CD4-positive, alpha-beta T cell treated with Interleukin-4 for 4 hours (primary cell): ENCODE results near the gene PNISR.
A peak's percentile ranks its signal among the peaks of the same experiment; 100 is the strongest.
"Not testable (repeated sequence)": the region's sequence is repeated elsewhere in the genome, so short reads cannot be mapped to it uniquely, and the experiment has no call there.

Experiments
- DNase-seq: peaks from one replicate; pipeline ENCODE4 v3.0.0-alpha.2; 2020

The PNISR gene, protein sequence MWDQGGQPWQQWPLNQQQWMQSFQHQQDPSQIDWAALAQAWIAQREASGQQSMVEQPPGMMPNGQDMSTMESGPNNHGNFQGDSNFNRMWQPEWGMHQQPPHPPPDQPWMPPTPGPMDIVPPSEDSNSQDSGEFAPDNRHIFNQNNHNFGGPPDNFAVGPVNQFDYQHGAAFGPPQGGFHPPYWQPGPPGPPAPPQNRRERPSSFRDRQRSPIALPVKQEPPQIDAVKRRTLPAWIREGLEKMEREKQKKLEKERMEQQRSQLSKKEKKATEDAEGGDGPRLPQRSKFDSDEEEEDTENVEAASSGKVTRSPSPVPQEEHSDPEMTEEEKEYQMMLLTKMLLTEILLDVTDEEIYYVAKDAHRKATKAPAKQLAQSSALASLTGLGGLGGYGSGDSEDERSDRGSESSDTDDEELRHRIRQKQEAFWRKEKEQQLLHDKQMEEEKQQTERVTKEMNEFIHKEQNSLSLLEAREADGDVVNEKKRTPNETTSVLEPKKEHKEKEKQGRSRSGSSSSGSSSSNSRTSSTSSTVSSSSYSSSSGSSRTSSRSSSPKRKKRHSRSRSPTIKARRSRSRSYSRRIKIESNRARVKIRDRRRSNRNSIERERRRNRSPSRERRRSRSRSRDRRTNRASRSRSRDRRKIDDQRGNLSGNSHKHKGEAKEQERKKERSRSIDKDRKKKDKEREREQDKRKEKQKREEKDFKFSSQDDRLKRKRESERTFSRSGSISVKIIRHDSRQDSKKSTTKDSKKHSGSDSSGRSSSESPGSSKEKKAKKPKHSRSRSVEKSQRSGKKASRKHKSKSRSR

DNA sequence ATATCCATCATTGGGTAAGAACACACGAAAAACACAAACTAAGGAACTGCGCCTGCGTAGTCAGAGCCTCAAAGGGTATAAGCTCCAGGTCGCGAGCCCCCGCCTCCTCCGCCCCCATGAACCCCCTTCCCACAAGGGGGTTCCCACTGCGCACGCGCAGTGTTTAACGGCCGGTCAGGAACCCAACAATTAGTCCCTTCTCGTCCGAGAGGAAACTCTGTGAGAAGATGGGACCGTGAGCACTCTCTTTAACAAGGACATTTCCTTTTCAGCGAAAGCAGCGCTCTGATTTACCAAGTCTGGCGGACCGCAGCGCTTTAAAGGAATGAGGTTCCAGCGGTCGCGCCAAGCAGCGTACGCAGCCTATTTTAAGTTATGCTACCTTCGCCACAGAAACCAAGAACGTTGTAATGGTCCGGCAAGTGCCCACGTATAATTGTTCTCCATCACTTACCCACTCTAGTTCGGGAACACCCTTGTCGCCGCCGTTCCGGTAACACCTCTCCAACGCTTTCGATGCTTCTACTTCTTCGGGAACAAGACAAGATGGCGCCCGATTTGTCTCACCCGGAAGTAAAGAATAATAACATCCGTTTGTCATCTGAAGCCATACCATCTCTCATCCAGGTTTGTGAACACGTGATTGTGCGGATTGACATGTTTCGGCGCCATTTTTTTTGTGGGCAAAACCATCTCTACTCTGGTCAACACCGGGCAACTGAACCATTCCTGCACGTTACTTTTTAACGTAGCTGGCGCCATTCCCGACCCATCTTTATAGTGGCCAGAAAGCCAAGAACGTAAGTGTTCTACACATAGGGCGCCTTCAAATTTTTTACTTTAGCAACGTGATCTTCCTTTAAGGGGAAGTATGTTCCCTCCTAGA, at the start of gene PNISR:
Gene PNISR, minus strand, starts transcription at position 548 of the 886 bp plus-strand sequence. CDS start 10,649 bp downstream, outside the sequence.
- peak; percentile 98 for DNase-seq

DNA sequence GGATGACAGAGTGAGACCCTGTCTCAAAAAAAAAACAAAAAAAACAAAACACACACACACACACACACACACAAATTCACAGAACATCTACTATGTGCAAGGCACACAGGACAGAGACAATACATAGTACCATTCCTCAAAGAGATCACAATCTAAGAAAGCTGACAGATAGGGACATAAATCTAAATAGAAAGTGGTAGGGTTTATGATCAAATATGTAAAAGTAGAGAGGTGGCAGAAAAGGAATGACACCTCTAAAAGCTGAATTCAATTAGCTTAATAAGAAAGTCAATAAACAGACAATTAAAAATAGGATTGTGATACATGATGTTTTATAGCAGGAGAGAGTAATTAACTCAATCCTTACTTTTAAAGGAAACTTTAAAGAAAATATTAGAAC, 48.6 kb upstream of the PNISR start:
- DNase-seq, result no peak

DNA sequence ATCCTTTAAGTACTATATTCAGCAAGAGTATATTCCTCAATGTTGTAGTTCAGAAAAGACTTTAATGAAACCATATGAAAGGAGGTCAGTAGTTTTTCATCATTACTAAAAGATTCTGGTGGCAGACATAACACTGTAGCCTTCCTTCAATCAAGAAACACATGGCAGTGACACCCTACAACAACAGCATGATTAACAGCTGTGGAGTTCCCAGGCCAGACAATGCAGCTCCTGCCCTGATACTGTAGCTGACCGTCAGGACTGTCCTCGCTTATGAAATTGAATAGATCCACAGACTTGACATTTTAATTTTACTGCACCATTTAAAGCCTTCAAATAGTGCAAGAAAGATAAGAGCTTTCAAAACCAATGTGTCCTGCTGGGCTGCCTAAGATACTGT, 46.5 kb upstream of the PNISR start:
- DNase-seq, result no peak

DNA sequence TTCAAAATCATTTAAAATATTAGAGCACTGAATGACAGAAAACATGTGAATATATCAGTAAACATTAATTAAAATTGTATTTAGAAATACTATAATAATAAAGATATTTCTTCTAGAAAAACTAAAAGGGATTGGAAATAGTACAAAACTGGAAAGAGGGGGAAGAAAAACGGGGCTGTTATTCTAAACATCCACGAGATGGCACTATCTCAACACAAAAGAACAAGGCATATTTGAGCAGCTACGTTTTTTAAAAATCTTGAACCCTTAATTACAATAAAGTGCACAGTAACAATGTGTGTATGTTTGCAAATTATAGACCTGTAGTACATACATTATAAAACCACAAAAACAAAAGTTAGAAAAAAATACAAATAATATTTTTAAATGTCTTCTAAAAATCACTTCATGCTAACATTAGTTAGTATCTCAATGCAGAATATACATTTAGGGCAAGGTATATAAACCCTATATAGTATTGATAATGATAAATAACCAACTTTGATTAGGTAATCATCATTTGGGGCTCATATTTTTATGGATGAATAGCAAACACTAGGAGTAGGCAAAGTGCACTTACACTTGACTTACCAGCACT, 42.5 kb upstream of the PNISR start:
- peak; percentile 46 for DNase-seq

DNA sequence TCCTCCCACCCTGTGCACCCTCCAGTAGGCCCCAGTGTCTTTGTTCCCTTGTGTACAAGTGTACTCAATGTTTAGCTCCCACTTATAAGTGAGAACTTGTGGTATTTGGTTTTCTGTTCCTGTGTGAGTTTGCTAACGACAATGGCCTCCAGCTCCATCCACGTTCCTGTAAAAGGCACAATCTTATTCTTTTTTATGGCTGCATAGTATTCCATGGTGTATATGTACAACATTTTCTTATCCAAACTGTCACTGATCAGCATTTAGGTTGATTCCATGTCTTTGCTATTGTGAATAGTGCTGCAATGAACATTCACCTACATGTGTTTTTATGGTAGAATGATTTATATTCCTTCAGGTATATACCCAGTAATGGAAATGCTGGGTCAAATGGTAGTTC, 34.0 kb upstream of the PNISR start:
- not testable (repeated sequence) for DNase-seq

DNA sequence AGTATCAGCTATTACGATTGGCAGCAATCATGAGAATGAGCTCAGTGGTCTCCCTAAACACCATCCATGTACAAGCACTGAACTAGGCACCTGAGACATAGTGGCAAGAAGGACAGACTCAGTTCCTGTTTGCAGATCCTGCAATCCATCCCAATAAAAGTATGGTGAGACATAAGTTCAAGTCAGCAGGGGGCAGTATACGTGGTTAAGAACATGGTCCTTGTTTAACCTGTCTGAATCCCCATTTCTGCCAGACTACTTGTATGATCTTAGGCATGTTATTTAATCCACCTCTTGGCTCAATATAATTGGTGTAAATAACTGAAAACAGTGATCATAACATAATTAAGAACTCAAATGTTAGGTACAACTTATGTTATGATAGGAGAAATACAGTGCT, 33.2 kb upstream of the PNISR start:
- no peak for DNase-seq

DNA sequence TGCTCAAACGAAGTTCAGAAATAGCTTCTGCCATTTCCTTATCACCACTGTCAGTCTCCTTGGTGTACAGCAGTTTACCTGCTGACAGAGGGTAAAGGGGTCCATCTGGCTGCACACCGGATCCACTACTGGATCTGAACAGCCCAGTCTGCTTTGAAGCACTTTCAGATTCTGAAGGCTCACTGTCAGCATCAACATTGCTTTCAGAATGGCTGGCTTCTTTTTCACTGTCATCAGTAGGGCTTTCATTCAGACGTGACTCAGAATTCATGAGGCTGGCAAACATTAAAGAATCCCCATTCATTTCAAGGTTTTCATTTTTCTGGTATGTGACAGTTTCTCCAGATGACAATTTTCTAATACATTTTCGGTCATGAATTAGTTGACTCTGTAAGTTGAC, 21.0 kb upstream of the PNISR start:
- no peak for DNase-seq

DNA sequence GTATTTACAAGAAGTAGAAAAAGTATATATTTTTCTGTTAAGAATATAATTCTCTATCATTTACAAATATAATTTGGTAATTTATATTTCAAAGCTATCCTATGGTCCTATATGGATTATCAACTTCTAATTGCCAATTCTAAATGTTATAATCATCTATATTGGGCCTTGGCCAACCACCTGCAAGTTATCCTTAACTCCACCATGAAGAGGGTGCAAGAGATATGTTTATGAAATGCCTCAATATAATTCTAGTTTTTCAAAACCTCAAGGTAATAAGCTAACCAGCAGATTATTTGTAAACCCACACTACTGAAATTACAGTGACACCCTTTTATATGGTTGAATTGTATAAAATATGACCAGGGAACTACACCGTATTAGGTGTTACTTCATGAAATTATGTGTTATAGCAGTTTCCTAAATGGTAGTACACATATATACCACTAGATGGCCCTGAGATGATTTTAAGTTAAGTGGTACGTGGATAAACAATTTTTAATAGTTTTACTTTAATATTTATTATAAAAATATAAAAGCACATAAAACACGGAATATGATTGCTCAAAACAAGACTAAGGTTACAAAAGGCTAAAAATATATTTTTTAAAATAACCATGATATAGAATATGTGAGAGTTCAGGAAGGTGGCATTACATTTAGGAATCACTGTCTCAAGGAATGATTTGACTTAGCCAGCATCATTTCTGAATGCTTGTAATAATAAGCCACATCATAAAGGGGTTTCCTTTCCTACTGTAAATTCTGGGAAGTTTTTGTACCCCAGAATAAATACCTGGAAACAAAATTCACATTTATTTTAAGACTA, 9.8 kb upstream of the PNISR start:
- peak; percentile 54 for DNase-seq

DNA sequence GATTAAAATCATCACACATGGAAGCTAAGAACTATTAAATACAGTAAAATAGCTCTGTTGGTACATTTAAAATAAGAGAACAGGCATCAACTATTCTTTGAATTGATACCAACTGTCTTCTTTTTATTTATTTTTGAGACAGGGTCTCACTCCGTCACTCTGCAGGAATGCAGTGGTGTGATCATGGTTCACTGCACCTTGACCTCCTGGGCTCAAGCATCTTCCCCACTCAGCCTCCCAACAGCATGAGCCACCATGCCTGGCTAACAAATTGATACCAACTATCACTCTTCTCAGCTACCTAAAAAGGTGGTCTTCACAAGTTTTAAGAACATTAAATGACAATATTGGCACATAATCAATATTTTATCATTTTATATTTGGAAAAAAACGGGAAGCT, 7.8 kb upstream of the PNISR start:
- DNase-seq, result no peak

DNA sequence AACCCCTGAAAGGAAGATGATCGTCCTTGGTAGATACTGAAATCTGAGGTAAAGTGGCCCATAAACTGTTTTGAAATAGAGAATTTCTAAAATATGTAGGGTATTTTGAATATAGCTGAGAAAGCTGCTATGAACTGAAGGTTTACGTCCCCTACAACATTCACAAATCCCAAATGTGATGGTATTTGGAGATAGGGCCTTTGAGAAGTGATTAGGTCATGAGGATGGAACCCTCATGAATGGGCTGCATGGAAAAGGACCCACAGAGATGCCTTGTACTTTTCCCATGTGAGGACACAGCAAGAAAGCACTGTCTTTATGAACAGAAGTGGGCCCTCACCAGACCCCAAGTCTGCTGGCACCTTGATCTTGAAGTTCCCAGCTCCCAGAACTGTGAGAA, 6.8 kb upstream of the PNISR start:
- DNase-seq, result no peak

DNA sequence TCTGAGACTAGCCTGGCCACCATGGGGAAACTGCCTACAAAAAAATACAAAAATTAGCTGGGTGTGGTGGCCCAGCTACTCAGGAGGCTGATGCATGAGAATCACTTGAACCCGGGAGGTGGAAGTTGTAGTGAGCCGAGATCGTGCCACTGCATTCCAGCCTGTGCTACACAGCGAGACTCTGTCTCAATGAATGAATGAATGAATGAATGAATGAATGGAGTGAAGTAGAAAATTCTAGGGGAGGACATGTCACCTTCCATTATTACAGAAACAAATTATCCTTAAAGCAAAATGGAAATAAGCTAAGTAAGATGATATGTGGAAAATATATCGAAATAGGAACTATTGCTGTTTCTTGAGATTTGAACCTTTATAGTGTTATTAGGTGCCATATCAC, 2.9 kb upstream of the PNISR start:
- DNase-seq, result no peak

DNA sequence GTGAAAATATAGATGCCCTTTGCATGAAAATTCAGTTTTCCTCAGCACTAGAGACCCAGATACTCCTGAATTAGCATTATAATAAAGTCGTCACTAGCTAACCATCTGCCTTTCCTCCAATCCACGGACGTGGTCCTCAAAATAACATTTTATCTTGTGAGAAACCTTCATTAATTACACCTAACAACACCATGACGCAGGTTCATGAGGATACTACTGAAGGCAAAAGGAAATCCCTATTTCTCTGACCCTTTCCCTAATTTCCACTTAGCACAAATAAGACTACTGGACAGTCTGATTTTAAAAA, 1.3 kb upstream of the PNISR start:
- no peak for DNase-seq

DNA sequence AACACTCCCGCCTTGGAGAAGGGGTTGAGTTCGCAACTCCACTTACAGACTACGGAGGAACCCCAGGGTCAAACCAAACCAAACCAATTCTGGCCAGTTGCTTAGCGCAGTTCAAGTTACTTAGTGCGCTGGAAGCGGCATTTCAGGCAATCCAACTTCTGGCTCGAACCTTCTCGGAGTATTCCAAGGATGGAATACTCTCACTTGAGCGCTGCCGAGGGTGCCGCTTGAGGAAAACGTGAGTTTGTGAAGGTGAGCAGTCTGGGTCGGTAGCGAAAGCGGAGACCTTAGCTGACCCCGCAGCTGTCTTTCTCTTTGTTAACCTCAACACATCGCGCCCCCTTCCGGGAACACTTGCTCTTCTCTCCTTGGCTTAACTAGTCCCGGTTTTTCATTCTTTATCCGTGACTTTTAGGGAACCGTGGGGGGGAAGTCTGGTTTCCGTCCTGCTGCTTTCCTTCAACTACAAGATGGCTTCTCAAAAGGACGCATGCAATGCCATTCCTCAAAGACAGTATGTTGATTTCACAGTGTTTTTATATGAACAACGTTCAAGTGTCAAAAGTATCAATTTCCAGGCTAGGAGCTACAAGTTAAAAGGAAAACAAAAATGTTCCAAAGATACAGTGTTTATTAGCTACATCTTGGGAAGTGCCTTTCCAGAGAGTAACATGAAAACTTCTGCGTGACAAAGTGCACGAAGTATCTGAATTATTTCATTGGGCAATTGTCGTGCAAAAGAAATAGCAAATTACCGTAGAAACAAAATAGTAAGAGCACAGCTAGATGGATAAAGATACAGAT, 741 bp upstream of the PNISR start:
- DNase-seq, result peak; percentile 61

DNA sequence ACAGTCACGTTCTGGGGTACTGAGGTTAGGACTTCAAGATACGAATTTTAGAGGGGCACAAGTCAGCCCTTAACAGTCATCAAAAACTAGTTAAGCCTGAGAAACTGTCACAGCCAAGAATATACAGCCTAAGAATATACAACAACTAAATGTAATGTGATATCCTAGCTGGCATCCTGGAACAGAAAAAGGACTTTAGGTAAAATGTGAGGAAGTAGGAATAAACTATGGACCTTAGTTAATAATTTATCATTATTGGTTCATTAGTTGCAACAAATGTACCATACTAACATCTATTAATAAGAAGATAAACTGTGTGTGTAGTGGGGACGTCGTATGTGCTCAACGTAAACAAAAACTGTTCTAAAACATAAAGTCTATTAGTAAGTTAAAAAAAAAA, 1.1 kb downstream of the PNISR start:
- no peak for DNase-seq

DNA sequence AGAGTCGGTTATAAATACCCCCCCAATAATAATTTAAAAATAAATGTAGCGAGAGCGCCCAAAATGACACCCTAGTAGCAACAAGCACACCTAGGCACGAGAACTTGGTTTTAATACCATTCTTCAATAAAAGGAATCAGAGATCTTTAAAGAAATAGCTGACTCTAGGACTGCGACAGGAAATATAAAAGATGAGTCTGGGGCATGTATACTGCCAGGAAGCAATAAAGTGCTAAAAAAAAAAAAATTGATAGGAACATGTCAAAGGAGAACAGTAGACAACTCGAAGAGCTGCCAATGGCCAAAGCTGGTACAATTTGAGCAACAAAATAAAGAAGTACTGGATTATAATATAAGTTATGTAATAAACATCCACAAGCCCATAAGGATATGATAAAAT, 2.2 kb downstream of the PNISR start:
- no peak for DNase-seq

DNA sequence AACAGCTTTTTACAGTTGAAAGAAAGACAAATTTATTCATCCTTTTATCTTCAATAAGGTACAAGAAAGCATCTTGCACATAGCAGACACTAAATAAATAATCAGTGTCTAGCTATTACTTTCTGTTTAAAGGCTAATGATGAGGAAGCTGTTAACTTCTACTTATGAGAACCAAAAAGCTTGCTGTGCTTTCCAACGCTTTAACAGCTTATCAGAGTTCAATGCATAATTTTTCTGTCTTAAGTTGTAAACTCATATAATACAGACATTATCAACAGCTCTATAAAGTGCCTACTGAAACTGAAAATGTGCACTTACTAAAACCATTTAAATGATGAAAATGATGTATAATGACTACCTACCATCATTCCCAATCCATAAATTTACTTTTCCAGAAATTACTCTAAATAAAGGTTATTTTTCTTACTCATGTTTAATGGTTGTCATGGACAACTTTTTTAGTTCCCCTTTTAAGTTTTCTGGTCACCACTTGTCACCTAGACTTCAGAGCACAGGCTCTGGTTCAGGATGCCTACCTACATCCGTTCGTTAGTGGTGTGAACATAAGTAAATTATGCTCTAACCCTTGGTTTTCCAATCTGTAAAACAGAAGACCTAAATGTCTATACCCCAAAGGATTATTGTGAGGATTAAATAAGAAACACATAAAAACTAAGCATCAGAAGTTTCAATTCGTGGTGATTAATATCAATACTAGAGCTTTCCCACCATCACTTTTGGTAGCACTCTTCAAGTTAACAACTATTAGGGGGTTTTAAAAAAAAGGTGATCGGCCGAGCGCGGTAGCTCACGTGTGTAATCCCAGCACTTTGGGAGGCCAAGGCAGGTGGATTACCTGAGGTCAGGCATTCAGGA, 8.0 kb downstream of the PNISR start:
- DNase-seq, result peak; percentile 7

DNA sequence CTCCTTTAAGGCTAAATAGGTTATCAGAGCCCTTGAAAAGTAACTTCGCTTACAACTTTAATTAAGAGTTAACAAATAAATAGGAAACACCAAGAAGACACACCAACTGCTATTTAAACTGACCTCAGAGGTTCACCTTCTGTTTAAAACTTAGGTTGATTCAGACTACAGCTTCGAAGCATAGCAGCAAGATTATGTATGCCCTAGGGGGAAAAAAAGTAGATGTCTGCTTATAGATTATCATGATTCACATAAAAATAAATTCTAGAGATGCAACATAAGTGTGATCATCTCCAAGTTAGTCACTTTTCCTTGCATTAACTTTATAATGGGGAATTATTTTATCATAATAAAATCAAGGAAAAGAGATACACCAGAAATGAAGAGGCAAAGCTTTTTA, 8.9 kb downstream of the PNISR start:
- DNase-seq, result no peak

DNA sequence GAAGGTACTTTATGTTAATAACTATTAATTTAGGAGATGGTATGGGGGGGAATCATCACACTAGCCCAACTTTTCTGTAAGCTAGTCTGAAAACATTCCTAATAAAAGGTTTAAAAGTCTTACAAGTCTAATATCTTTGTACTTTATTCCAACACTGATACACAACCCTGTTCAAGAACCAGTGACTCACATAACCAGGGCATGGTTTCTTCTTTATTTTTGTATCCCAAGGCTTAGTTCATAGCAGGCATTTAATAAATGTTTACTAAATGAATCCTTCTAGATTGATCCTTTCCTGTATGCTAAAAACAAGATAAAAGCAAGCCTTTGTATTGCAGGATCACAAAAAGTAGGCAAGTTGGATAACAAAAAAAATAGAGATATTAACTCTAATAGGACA, 9.7 kb downstream of the PNISR start:
- no peak for DNase-seq

DNA sequence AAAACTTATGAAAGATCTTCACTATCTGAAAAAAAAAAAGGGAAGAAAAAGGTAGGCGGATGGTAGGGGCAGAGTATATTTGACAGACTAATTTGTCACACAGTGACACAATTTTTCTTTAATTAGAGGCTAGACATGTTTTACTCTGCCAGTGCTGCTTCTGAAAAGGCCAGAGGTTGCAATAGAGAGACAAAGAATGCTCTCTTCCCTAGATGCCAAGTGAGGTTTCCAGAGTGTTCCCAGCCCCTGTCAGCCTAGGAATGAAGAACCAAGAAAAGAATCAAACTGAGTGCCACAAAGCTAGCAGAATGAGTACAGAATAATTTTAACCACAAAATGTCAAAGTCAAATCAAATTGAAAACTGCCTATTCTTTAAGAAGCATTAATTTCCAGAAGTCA, 13.0 kb downstream of the PNISR start:
- no peak for DNase-seq

DNA sequence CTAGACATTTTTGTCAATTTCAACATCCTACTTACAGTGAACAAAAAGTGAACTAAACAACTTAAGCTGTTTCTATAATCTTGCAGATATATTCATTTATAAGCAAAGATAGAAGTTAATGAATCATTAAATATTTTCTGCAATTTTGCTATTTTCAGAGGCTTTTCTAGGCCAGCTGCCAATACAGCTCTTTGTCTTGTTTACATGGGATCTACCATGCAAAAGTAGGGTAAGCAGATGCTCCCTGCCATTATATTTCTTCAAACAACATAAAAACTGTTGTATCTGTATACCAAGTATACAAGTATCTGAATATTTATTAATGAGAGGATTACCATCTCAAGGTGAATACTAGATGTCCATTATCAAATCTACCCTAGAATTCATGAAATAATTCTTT, 15.4 kb downstream of the PNISR start:
- no peak for DNase-seq
